Tibial artery (tissue), 4 donors: ENCODE results near the gene TUBB6.
A peak's percentile ranks its signal among the peaks of the same experiment; 100 is the strongest.

ENCODE experiments used
- DNase-seq, 2 donors: peaks; one replicate each; pipeline ENCODE4 v3.0.0-alpha.2; 2019
- H3K27ac ChIP-seq, 2 donors: fragments of 200-600 bp; sonication (generic) in 1 of 2; 1 replicate in 1 of 2; 2 replicates in 1 of 2; pipeline ENCODE4 v1.5.1; 2018 to 2019; ENCODE audit warnings: mild to moderate bottlenecking in 1 of 2
- H3K27me3 ChIP-seq, 2 donors: fragments of 200-600 bp; sonication (generic) in 1 of 2; one replicate each; pipeline versions ENCODE4 v1.5.1 to v1.6.0; 2016 to 2019
- H3K36me3 ChIP-seq, 3 donors: fragments of 200-600 bp; sonication (generic) in 2 of 3; one replicate each; pipeline ENCODE4 v1.5.1; 2016 to 2019; ENCODE audit warnings: mild to moderate bottlenecking in 2 of 3
- H3K4me1 ChIP-seq, 4 donors: fragments of 200-600 bp; sonication (generic) in 2 of 4; 1 replicate in 3 of 4; 2 replicates in 1 of 4; pipeline ENCODE4 v1.5.1; 2016 to 2019
- H3K4me3 ChIP-seq, 2 donors: fragments of 200-600 bp; sonication (generic) in 1 of 2; 1 replicate in 1 of 2; 2 replicates in 1 of 2; pipeline ENCODE4 v1.5.1; 2018 to 2019; ENCODE audit warnings: mild to moderate bottlenecking in 2 of 2
- H3K9me3 ChIP-seq, 3 donors: fragments of 200-600 bp; sonication (generic) in 1 of 3; one replicate each; pipeline ENCODE4 v1.5.1; 2016 to 2019
- CTCF ChIP-seq, 2 experiments: fragments of 200-600 bp in 1 of 2; fragments of 450-650 bp in 1 of 2; IDR thresholded peaks; one replicate each; pipeline ENCODE4 v1.5.1; 2017 to 2019; ENCODE audit warnings: antibody characterized with exemption in 2 of 2, mild to moderate bottlenecking in 1 of 2, moderate library complexity in 1 of 2
- intact Hi-C: fragments of 100-400 bp; cut with DNase I; formaldehyde crosslinking; loops from one replicate; pipeline ENCODE4 v1.15.0; 2023; ENCODE audit warnings: low total_unique reads

Gene TUBB6

DNA sequence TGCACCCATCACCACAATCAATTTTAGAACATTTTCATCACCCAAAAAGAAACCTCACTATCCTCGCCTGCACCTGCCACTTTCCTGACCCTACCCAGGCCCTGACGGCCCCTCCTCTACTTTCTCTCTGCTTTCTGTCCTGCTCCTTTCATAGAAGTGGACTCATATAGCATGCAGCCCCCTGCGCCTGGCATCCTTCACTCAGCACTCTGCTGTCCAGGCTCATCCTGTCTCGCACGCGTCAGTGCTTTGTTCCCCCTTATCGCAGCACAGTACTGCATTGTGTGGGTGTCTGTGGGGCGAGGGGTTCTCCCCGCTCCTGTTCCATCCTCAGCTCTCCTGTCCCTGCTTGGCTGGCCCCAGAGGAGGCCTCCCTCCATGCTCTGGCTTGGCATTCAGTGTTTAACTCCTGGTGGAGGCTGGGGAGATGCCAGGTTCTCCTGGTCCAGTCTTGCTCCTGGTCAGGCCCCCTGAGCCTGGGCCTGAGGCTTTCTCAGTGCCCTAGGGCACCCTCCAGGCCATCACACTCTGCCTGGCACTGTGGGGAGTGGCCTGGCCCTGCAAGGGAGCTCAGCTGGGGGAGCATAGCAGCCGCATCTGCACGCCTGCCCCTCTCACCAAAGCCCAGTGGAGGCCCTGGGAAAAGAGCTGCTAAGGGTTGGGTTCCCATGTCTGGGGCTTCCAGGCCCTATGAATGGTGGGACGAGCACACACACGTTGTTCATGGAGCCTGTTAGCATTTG is 6.6 kb upstream of the TUBB6 start:
- no peak for TF ChIP-seq CTCF (IDR thresholded peaks at IDR 0.05)
- no peak overlapping the region for H3K4me3 ChIP-seq
- no peaks in the 10 kb centered on the region for H3K9me3 ChIP-seq
- no peaks in the 10 kb centered on the region for H3K36me3 ChIP-seq
- intact Hi-C loops: no loop called here
- peaks cover 0 to 8% (median 6%) of the 10 kb centered on the region in 4 donors for H3K4me1 ChIP-seq
- H3K27me3 ChIP-seq: no peaks in the 10 kb centered on the region
- DNase-seq: peak in 1 of 2 donors; percentile 35
- no peak overlapping the region for H3K27ac ChIP-seq

- TF ChIP-seq CTCF (IDR thresholded peaks at IDR 0.05): no peak
- Histone ChIP-seq H3K27me3 (no peaks in the 10 kb centered on the region), H3K27ac (no peak overlapping the region), H3K36me3 (no peaks in the 10 kb centered on the region), H3K4me1 (peaks cover 0 to 16% (median 12%) of the 10 kb centered on the region in 4 donors), H3K9me3 (no peaks in the 10 kb centered on the region), H3K4me3 (no peak overlapping the region)
- DNase-seq: peak in 1 of 2 donors; percentile 61
- intact Hi-C loops: no loop called here
Measured at GRCh38 chr18:12302391-12303147, 5.5 kb upstream of the TUBB6 start.

GRCh38 chr18:12304351-12305210 is 3.5 kb upstream of the TUBB6 start:
- intact Hi-C loops: loop anchor here (5.0 kb wide), 1 partner anchor 32 kb away; no protein-coding TSS in a partner anchor
- H3K9me3 ChIP-seq: no peaks in the 10 kb centered on the region
- H3K4me1 ChIP-seq: peaks cover 0 to 23% (median 16%) of the 10 kb centered on the region in 4 donors
- no peaks in the 10 kb centered on the region for H3K27me3 ChIP-seq
- H3K4me3 ChIP-seq: no peak overlapping the region
- TF ChIP-seq CTCF (IDR thresholded peaks at IDR 0.05): no peak
- no peaks in the 10 kb centered on the region for H3K36me3 ChIP-seq
- peak in 1 of 2 donors; percentile 54 for DNase-seq
- H3K27ac ChIP-seq: no peak overlapping the region

DNA sequence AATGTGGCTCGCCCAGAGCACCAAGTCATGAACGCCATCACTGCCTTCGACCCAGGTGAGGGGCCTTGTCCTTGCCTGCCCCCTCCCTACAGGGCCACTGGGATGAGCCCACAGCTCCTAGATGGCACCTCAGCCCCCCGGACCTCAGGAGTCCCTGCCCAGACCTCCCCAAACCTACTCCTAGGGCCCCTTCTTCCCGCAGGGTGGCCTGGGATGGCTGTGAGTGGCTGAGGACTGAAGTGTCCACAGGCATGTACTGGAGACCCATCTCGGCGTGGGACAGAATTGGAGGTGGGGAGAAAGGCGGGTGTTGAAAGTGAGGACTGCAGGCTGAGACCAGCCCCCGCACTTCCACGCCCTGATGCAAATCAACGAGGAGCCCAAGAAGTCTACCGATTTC is 2.8 kb upstream of the TUBB6 start:
- DNase-seq: peak in 1 of 2 donors; percentile 60
- no peaks in the 10 kb centered on the region for H3K36me3 ChIP-seq
- no peak for TF ChIP-seq CTCF (IDR thresholded peaks at IDR 0.05)
- H3K27ac ChIP-seq: no peak overlapping the region
- H3K27me3 ChIP-seq: no peaks in the 10 kb centered on the region
- peaks cover 0 to 30% (median 22%) of the 10 kb centered on the region in 4 donors for H3K4me1 ChIP-seq
- intact Hi-C loops: loop anchor here (5.0 kb wide), 1 partner anchor 33 kb away; no protein-coding TSS in a partner anchor
- H3K9me3 ChIP-seq: no peaks in the 10 kb centered on the region
- H3K4me3 ChIP-seq: no peak overlapping the region

DNA sequence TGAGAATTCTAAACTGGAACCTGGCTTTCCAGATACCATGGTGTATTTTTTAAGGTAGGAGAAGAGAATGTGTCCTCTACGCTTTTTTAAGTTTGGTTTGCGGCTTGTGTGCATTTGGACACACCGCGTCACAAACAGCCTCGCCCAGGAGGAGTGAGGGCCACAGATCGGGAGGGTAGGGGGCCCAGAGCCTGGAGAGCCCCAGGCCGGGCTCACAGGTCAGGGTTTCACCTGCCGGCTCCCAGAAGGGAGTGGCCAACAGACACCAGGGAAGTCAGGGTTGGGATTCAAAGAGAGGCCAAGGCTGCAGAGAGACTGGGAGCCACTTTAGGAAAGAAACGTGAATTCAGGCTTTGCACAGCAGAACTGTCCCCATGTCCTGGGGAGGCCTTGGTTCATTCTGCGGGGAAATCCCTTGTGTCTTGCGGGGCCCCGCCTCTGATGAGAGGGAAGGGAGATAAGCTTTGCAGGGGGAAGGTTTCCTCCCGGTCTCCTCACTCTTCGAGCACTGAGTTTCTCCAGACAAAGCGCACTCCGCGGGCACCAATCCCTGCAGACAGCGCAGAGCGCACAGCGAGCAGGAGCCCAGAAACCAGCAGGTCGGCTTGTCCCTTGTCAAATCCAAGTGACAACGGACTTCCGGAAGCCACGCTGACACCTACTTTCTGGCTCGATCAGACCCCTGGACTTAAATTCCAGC is 2.0 kb upstream of the TUBB6 start:
- peaks cover 0 to 7% (median 7%) of the 10 kb centered on the region in 3 donors for H3K36me3 ChIP-seq
- DNase-seq: peak in 1 of 2 donors; percentile 60
- TF ChIP-seq CTCF (IDR thresholded peaks at IDR 0.05): no peak
- H3K27me3 ChIP-seq: no peaks in the 10 kb centered on the region
- intact Hi-C loops: loop anchor here (5.0 kb wide), 1 partner anchor 34 kb away; no protein-coding TSS in a partner anchor
- peak overlapping the region in 1 of 2 donors; percentile 98 for H3K27ac ChIP-seq
- peak overlapping the region; percentile 82 to 88 for H3K4me3 ChIP-seq
- H3K9me3 ChIP-seq: no peaks in the 10 kb centered on the region
- peaks cover 0 to 38% (median 27%) of the 10 kb centered on the region in 4 donors for H3K4me1 ChIP-seq
